Right lobe of liver (tissue), 4 donors: ENCODE results near the gene PDZD2.

Experiments used
- CTCF ChIP-seq, 4 donors: fragments of 200-600 bp in 3 of 4; fragments of 450-650 bp in 1 of 4; IDR thresholded peaks; one replicate each; pipeline versions ENCODE4 v1.5.1 to v1.8.0; 2016 to 2022; ENCODE audit warnings: antibody characterized with exemption in 4 of 4, mild to moderate bottlenecking in 2 of 4
- POLR2A ChIP-seq: fragments of 450-650 bp; IDR thresholded peaks from one replicate; pipeline ENCODE4 v1.6.1; 2017; ENCODE audit warnings: antibody characterized with exemption, mild to moderate bottlenecking
- donor health status: DM: no; HTN: no; CAD: no.
- donor health status: DM: no; HTN: no; CAD: no.
- donor health status: DM: no; HTN: yes; CAD: no.

GRCh38 chr5:31761877-31762276, 122.9 kb downstream of the PDZD2 start:
- TF ChIP-seq POLR2A: no peak
- TF ChIP-seq CTCF (IDR thresholded peaks at IDR 0.05): no peak
